Osteocyte (in vitro differentiated cells): ENCODE measurements around the gene PML. TPM values are rescaled to one million over a fixed set of nuclear protein-coding genes. Genes with fewer than 3 reads are reported as not detected.

Source experiments
- DNase-seq: peaks from one replicate; pipeline ENCODE4 v3.0.0; 2021; ENCODE audit warnings: mixed read lengths; ENCODE audit not compliant: unreplicated experiment; ENCODE audit errors: extremely low spot score
- H3K27ac Mint-ChIP-seq: one replicate; pipeline ENCODE4 v1.8.0; 2021; ENCODE audit warnings: mild to moderate bottlenecking, mixed read lengths; ENCODE audit not compliant: unreplicated experiment
- H3K27me3 Mint-ChIP-seq: one replicate; pipeline ENCODE4 v1.8.0; 2021; ENCODE audit warnings: mixed read lengths; ENCODE audit not compliant: unreplicated experiment
- H3K36me3 Mint-ChIP-seq: one replicate; pipeline ENCODE4 v1.8.0; 2021; ENCODE audit warnings: mixed read lengths; ENCODE audit not compliant: unreplicated experiment
- H3K4me1 Mint-ChIP-seq: one replicate; pipeline ENCODE4 v1.8.0; 2021; ENCODE audit warnings: mixed read lengths; ENCODE audit not compliant: unreplicated experiment
- H3K4me3 Mint-ChIP-seq: one replicate; pipeline ENCODE4 v1.8.0; 2021; ENCODE audit warnings: mild to moderate bottlenecking, moderate library complexity, mixed read lengths; ENCODE audit not compliant: unreplicated experiment
- H3K9me3 Mint-ChIP-seq: one replicate; pipeline ENCODE4 v1.8.0; 2021; ENCODE audit warnings: mixed read lengths; ENCODE audit not compliant: unreplicated experiment
- CTCF ChIP-seq: fragments of 200-600 bp; sonication (generic); IDR thresholded peaks from 2 replicates; pipeline ENCODE4 v1.5.0; 2021; ENCODE audit warnings: antibody characterized with exemption, mild to moderate bottlenecking, moderate library complexity
- total RNA-seq: library from RNA; stranded (reverse); gene quantifications from 2 replicates; pipeline ENCODE4 v1.2.1, GENCODE V29; 2021

PML gene
- total RNA-seq, 1 donor from 2014 or later, result 63.1 TPM

GRCh38 chr15:73978896-73979295 is 15.6 kb upstream of the PML start:
- DNase-seq, result no peak
- H3K4me1 Mint-ChIP-seq, result peaks cover 31% of the 10 kb centered on the region
- no peaks in the 10 kb centered on the region for H3K9me3 Mint-ChIP-seq
- no peak for TF ChIP-seq CTCF
- H3K4me3 Mint-ChIP-seq, result no peak overlapping the region
- peaks cover 10% of the 10 kb centered on the region for H3K27me3 Mint-ChIP-seq
- no peak overlapping the region for H3K27ac Mint-ChIP-seq
- H3K36me3 Mint-ChIP-seq, result peaks cover 3% of the 10 kb centered on the region

- TF ChIP-seq CTCF, result no peak
- DNase-seq, result no peak
- H3K9me3 Mint-ChIP-seq, result no peaks in the 10 kb centered on the region
- H3K4me1 Mint-ChIP-seq, result peaks cover 38% of the 10 kb centered on the region
- H3K36me3 Mint-ChIP-seq, result peaks cover 3% of the 10 kb centered on the region
- H3K27me3 Mint-ChIP-seq, result peaks cover 10% of the 10 kb centered on the region
- H3K4me3 Mint-ChIP-seq, result no peak overlapping the region
- no peak overlapping the region for H3K27ac Mint-ChIP-seq
Measured at GRCh38 chr15:73979636-73980035, 14.9 kb upstream of the PML start.

- TF ChIP-seq CTCF, result no peak
- Mint-ChIP-seq H3K9me3 (no peaks in the 10 kb centered on the region), H3K36me3 (peaks cover 3% of the 10 kb centered on the region), H3K27ac (peak overlapping the region; percentile 97), H3K4me1 (peaks cover 51% of the 10 kb centered on the region), H3K27me3 (peaks cover 3% of the 10 kb centered on the region), H3K4me3 (no peak overlapping the region)
- DNase-seq, result no peak
Measured at GRCh38 chr15:73981761-73982221, 12.7 kb upstream of the PML start.

- Mint-ChIP-seq H3K36me3 (peaks cover 3% of the 10 kb centered on the region), H3K27ac (peak overlapping the region; percentile 97), H3K4me3 (peak overlapping the region; percentile 8), H3K9me3 (no peaks in the 10 kb centered on the region), H3K4me1 (peaks cover 57% of the 10 kb centered on the region), H3K27me3 (peaks cover 3% of the 10 kb centered on the region)
- no peak for TF ChIP-seq CTCF
- no peak for DNase-seq
Measured at GRCh38 chr15:73982222-73982962, 12.1 kb upstream of the PML start.

GRCh38 chr15:73983211-73983727 is 11.2 kb upstream of the PML start:
- TF ChIP-seq CTCF, result no peak
- peak overlapping the region; percentile 97 for H3K27ac Mint-ChIP-seq
- DNase-seq, result no peak
- peaks cover 65% of the 10 kb centered on the region for H3K4me1 Mint-ChIP-seq
- no peaks in the 10 kb centered on the region for H3K9me3 Mint-ChIP-seq
- no peaks in the 10 kb centered on the region for H3K36me3 Mint-ChIP-seq
- peak overlapping the region; percentile 53 for H3K4me3 Mint-ChIP-seq
- no peaks in the 10 kb centered on the region for H3K27me3 Mint-ChIP-seq
